Left renal pelvis (tissue), 4 donors: ENCODE measurements around the gene EQTN. TPM values are rescaled to one million over a fixed set of nuclear protein-coding genes. Genes with fewer than 3 reads are reported as not detected.

Experiments
- DNase-seq, 4 donors: peaks; one replicate each; pipeline ENCODE4 v3.0.0-alpha.2; 2013; ENCODE audit warnings: low read depth in 4 of 4, low spot score in 3 of 4
- polyA plus RNA-seq, 4 donors: library from polyadenylated mRNA; unstranded; fragments of 120-200 nt; gene quantifications; one replicate each; pipeline ENCODE4 v1.2.1, GENCODE V29; 2013; ENCODE audit not compliant: insufficient read length in 4 of 4

EQTN gene
- under 1 TPM in 2 of 4 donors, not detected in 2; 0.30 to 0.40 TPM for polyA plus RNA-seq

GRCh38 chr9:27297050-27297449 lies at the start of gene EQTN:
TSS of gene EQTN (minus strand) at chr9:27297150. CDS start at chr9:27297055, 95 bp downstream.
- no peak for DNase-seq

- DNase-seq, result no peak
Measured at GRCh38 chr9:27344776-27345175, 47.8 kb upstream of the EQTN start.

GRCh38 chr9:27341545-27342294 lies 44.8 kb upstream of the EQTN start:
- DNase-seq, result no peak

- DNase-seq, result peak; percentile 40 to 72 (median 52)
Measured at GRCh38 chr9:27340961-27341511, 44.1 kb upstream of the EQTN start.

GRCh38 chr9:27340285-27340674 lies 43.3 kb upstream of the EQTN start:
- DNase-seq, result no peak

GRCh38 chr9:27339661-27340284 lies 42.8 kb upstream of the EQTN start:
- no peak for DNase-seq

- DNase-seq, result no peak
Measured at GRCh38 chr9:27338527-27338903, 41.6 kb upstream of the EQTN start.

- no peak for DNase-seq
Measured at GRCh38 chr9:27337833-27338526, 41.0 kb upstream of the EQTN start.

GRCh38 chr9:27337236-27337635 lies 40.3 kb upstream of the EQTN start:
- no peak for DNase-seq

GRCh38 chr9:27336829-27337228 lies 39.9 kb upstream of the EQTN start:
- no peak for DNase-seq

GRCh38 chr9:27336126-27336525 lies 39.2 kb upstream of the EQTN start:
- no peak for DNase-seq

GRCh38 chr9:27335075-27335474 lies 38.1 kb upstream of the EQTN start:
- no peak for DNase-seq

GRCh38 chr9:27333241-27334052 lies 36.5 kb upstream of the EQTN start:
- peak; percentile 66 to 75 (median 70) for DNase-seq

GRCh38 chr9:27331393-27331792 lies 34.4 kb upstream of the EQTN start:
- DNase-seq, result no peak

GRCh38 chr9:27329291-27329690 lies 32.3 kb upstream of the EQTN start:
- DNase-seq, result no peak

- no peak for DNase-seq
Measured at GRCh38 chr9:27328483-27328882, 31.5 kb upstream of the EQTN start.

GRCh38 chr9:27311184-27311583 lies 14.2 kb upstream of the EQTN start:
- no peak for DNase-seq

GRCh38 chr9:27310582-27310981 lies 13.6 kb upstream of the EQTN start:
- no peak for DNase-seq

GRCh38 chr9:27308691-27309390 lies 11.9 kb upstream of the EQTN start:
- DNase-seq, result no peak

GRCh38 chr9:27304521-27304920 lies 7.6 kb upstream of the EQTN start:
- no peak for DNase-seq
